GM23248 (cell line): Measurements from ENCODE around the gene NDP. TPM values are rescaled to one million over a fixed set of nuclear protein-coding genes. Genes with fewer than 3 reads are reported as not detected.

Source experiments
- DNase-seq: peaks from one replicate; pipeline ENCODE4 v3.0.0-alpha.2; 2015
- H2AFZ ChIP-seq: fragments of 200-600 bp; sonication (generic); 2 replicates; pipeline ENCODE4 v1.6.1; 2016; ENCODE audit warnings: antibody characterized with exemption
- H3F3A ChIP-seq: fragments of 200-600 bp; sonication (generic); 2 replicates; pipeline ENCODE4 v1.6.1; 2016; ENCODE audit warnings: mild to moderate bottlenecking, antibody characterized with exemption, mixed run types; ENCODE audit not compliant: insufficient read depth
- H3K27ac ChIP-seq: fragments of 200-600 bp; sonication (generic); 2 replicates; pipeline ENCODE4 v1.5.1; 2016; ENCODE audit warnings: mild to moderate bottlenecking
- H3K27me3 ChIP-seq: fragments of 200-600 bp; sonication (generic); replicated peaks from 2 replicates; pipeline ENCODE4 v1.6.1; 2016; ENCODE audit warnings: mild to moderate bottlenecking; ENCODE audit not compliant: insufficient read depth
- H3K36me3 ChIP-seq: fragments of 200-600 bp; sonication (generic); 2 replicates; pipeline ENCODE4 v1.6.1; 2016; ENCODE audit warnings: low read depth, mild to moderate bottlenecking
- H3K4me1 ChIP-seq: fragments of 200-600 bp; sonication (generic); 2 replicates; pipeline ENCODE4 v1.6.1; 2016; ENCODE audit warnings: mild to moderate bottlenecking; ENCODE audit not compliant: insufficient read depth
- H3K4me2 ChIP-seq: fragments of 200-600 bp; sonication (generic); one replicate; pipeline ENCODE4 v1.6.1; 2016; ENCODE audit warnings: mild to moderate bottlenecking; ENCODE audit not compliant: unreplicated experiment
- H3K4me3 ChIP-seq: fragments of 200-600 bp; sonication (generic); 2 replicates; pipeline ENCODE4 v1.5.1; 2016; ENCODE audit warnings: mild to moderate bottlenecking
- H3K79me2 ChIP-seq: fragments of 200-600 bp; sonication (generic); 2 replicates; pipeline ENCODE4 v1.6.1; 2016; ENCODE audit warnings: mild to moderate bottlenecking; ENCODE audit not compliant: insufficient read depth
- H3K9ac ChIP-seq: fragments of 200-600 bp; sonication (generic); 2 replicates; pipeline ENCODE4 v1.6.1; 2016; ENCODE audit warnings: mild to moderate bottlenecking
- H3K9me2 ChIP-seq: fragments of 200-600 bp; sonication (generic); 2 replicates; pipeline ENCODE4 v1.6.1; 2016; ENCODE audit warnings: mixed run types, mild to moderate bottlenecking, moderate library complexity; ENCODE audit not compliant: insufficient read depth
- H3K9me3 ChIP-seq: fragments of 200-600 bp; sonication (generic); one replicate; pipeline ENCODE4 v1.6.1; 2017; ENCODE audit warnings: low read depth
- H4K20me1 ChIP-seq: fragments of 200-600 bp; sonication (generic); 2 replicates; pipeline ENCODE4 v1.6.0; 2016; ENCODE audit not compliant: insufficient read depth
- EZH2 ChIP-seq: fragments of 200-600 bp; sonication (generic); IDR thresholded peaks from 2 replicates; pipeline ENCODE4 v1.6.1; 2018; ENCODE audit warnings: antibody characterized with exemption, mild to moderate bottlenecking; ENCODE audit not compliant: insufficient read depth, poor library complexity, severe bottlenecking
- EZH2phosphoT487 ChIP-seq: fragments of 200-600 bp; sonication (generic); IDR thresholded peaks from 2 replicates; pipeline ENCODE4 v1.6.1; 2018; ENCODE audit warnings: antibody characterized with exemption, moderate library complexity, mild to moderate bottlenecking, low read depth; ENCODE audit not compliant: insufficient read depth
- WGBS, 2 experiments: methylation state at CpG; one replicate each; pipeline ENCODE4 v1.1.6; 2015 to 2017; ENCODE audit warnings: low lambda C conversion rate in 2 of 2, low coverage in 1 of 2; ENCODE audit errors: missing lambda C conversion rate in 2 of 2; 5-methylcytosine and 5-hydroxymethylcytosine counted together
- in situ Hi-C: fragments of 300-500 bp; cut with MboI; formaldehyde crosslinking; loops from 2 replicates; pipeline ENCODE4 v1.15.0; 2020
- polyA plus RNA-seq: library from polyadenylated mRNA; unstranded; fragments of >200 nt; fragmentation: Nextera tagmentation; extraction: Ambion mirVana; gene quantifications from 2 replicates; pipeline ENCODE4 v1.2.1, GENCODE V29; 2016
- total RNA-seq: library from RNA; depleted of rRNA; stranded (reverse); fragments of >200 nt; shearing (Covaris generic); gene quantifications from 2 replicates; pipeline ENCODE4 v1.2.3, GENCODE V29; 2014

NDP gene
- total and polyA plus RNA-seq, 2 experiments from 2014 or later: 0.22 to 0.79 TPM

DNA sequence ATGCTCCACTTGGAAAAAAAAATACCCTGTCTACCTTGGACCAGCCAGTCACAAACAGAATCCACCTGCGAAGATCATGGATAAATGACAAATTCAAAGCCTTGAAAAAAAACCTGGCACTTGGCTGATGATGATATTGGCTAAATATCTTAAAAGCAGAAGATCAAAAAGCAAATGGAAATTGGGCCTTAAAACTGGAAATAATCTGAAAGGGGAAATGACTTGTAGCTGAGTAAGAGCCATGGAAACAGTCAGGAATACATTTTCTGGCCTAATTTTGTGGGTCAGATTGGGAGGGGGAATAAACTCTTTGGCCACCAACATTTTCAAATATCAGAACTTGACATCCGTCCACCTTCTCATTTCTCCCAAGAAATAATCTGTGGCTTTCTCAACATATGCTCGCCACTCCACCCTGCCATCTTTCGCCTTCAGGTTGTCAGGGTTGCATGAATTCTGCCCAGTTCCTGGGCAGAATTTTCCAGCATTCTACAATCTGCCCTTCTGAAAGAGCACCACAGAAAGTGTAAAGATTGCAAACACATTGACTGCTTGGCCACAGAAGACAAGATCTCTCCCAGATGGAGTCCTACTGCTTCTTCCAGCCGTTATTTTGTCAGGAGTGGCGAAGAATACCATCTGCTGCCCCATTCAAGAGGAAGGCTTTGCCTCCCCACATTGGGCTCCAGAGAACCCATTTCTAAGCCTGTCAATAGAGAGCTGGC, 1.7 kb upstream of the NDP start:
- Histone ChIP-seq H3K4me2 (no peak overlapping the region), H3K27me3 (no peaks in the 10 kb centered on the region), H3K79me2 (no peaks in the 10 kb centered on the region), H3F3A (no peaks in the 10 kb centered on the region), H2AFZ (no peak overlapping the region), H3K9me3 (no peaks in the 10 kb centered on the region), H3K4me3 (no peak overlapping the region), H3K27ac (no peak overlapping the region), H4K20me1 (no peaks in the 10 kb centered on the region), H3K9me2 (no peaks in the 10 kb centered on the region), H3K9ac (no peak overlapping the region), H3K4me1 (peaks cover 30% of the 10 kb centered on the region), H3K36me3 (no peaks in the 10 kb centered on the region)
- in situ Hi-C loops: loop anchor here (25.0 kb wide), 1 partner anchor 1087 kb away; no protein-coding TSS in a partner anchor
- TF ChIP-seq EZH2: no peak
- no peak for TF ChIP-seq EZH2phosphoT487
- peak; percentile 18 for DNase-seq
- WGBS, 2 experiments: 81 to 86% methylated on average over 6 of the region's 6 CpGs

DNA sequence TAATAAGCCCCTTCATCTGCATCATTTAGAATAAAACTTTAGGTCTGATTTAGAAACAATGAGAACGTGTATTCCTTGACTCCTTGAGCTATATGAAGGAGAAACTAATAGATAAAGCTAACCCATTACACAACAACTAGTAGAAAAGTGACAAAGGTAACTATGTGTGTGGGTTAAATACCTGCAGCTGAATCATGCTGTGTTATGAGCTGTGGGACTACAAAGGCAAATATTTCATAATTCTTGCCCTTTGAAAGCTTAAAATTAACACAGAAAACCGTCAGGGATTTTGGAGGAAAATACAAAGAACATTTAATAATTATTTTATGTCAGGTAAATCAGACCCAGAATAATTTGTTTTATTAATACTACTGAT, 898 bp upstream of the NDP start:
- peak overlapping the region; percentile 93 for H3K4me2 ChIP-seq
- in situ Hi-C loops: loop anchor here (25.0 kb wide), 1 partner anchor 1088 kb away; no protein-coding TSS in a partner anchor
- no peaks in the 10 kb centered on the region for H3K9me3 ChIP-seq
- H2AFZ ChIP-seq: peak overlapping the region; percentile 81; the same call in 1 of the 2 replicates
- no peak overlapping the region; the same call in 1 of the 2 replicates for H3K9ac ChIP-seq
- no peaks in the 10 kb centered on the region for H3F3A ChIP-seq
- H3K9me2 ChIP-seq: no peaks in the 10 kb centered on the region
- peak overlapping the region; percentile 71; the same call in 1 of the 2 replicates for H3K4me3 ChIP-seq
- TF ChIP-seq EZH2 (no peak), EZH2phosphoT487 (no peak)
- H3K79me2 ChIP-seq: no peaks in the 10 kb centered on the region
- no peaks in the 10 kb centered on the region for H4K20me1 ChIP-seq
- 15 to 42% methylated on average over 2 of the region's 2 CpGs for WGBS, 2 experiments
- H3K27me3 ChIP-seq: no peaks in the 10 kb centered on the region
- no peak overlapping the region for H3K27ac ChIP-seq
- no peaks in the 10 kb centered on the region for H3K36me3 ChIP-seq
- H3K4me1 ChIP-seq: peaks cover 31% of the 10 kb centered on the region
- DNase-seq: no peak

DNA sequence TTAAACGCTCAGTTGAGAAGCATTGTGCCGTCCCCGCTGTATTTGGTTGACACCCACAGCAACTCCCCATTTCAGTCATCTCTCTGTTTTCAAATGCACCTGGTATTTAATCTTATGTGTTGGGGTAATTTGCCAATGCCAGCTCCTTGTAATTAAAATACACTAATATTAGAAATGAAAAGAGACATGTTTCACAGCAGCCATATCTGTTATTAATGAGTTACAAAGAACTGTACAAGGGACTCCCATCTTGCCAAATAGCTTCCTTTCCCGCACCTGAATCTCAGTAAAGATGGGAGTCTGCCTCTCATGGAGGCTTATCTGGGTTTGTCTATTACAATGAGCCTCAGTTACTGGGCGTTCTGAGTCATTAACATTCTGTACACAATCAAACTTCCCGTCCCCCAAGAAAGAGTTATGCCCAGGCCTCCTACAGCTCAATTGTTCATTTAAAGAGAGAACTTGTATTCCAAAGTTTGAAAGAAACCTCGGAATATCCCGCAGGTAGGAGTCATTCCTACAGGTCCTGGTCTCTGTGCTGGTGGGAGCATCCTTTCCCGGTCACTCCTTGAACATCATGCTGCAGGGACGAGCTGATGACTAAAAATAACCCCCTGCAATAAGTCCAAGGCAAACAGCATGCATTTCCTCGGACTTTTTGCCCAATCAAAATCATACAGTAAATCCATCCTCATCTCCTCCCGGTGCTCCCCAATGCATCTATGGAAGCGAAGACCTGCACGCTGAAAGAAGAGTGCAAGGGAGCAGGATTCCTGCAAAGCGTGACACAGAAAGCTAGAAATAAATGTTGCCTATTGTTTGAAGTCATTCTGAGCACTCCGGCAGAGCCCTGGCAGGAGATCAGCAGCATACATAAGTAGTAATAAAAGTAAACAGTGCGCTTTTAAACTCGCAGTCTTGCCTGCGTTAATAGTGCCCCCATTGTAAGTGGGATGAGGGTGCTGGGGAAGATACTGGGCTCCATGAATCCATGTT, 926 bp downstream of the NDP start:
- no peak overlapping the region for H3K27ac ChIP-seq

DNA sequence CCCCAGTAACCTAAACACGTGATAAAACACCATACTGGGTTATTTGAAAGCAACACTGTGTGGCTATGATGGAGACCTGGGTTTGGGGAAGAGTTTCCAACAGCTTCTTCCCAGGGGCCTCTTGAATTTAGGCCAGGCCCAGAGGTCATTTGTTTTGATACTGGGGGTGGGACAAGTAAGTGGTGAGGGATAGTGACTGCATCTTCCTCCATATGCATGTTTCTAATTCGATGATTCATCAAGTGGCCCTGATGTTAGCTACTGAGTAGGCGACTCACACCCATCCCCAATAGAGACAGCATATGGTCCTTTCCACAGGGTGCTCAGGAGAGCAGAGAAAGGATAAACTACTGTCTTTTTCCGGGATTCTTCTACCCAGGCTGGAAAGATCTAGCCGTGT, 2.7 kb downstream of the NDP start:
- Histone ChIP-seq H3K27ac (peak overlapping the region; percentile 33), H3K9me3 (no peaks in the 10 kb centered on the region), H3K4me1 (peaks cover 31% of the 10 kb centered on the region), H3K36me3 (no peaks in the 10 kb centered on the region), H4K20me1 (no peaks in the 10 kb centered on the region), H3K4me3 (no peak overlapping the region), H3K4me2 (peak overlapping the region; percentile 27), H2AFZ (no peak overlapping the region), H3F3A (no peaks in the 10 kb centered on the region), H3K9ac (no peak overlapping the region), H3K79me2 (no peaks in the 10 kb centered on the region), H3K9me2 (no peaks in the 10 kb centered on the region), H3K27me3 (no peaks in the 10 kb centered on the region)
- in situ Hi-C loops: loop anchor here (25.0 kb wide), 1 partner anchor 1092 kb away; no protein-coding TSS in a partner anchor
- 4 to 22% methylated on average over 4 to 5 of the region's 5 CpGs for WGBS, 2 experiments
- DNase-seq: peak; percentile 65
- no peak for TF ChIP-seq EZH2phosphoT487
- no peak for TF ChIP-seq EZH2

More for the DNA sequence above, 926 bp downstream of the NDP start:
- H3K4me3 ChIP-seq: peak overlapping the region; percentile 71
- TF ChIP-seq EZH2phosphoT487 (no peak), EZH2 (no peak)
- no peaks in the 10 kb centered on the region for H3K36me3 ChIP-seq
- DNase-seq: no peak
- H3F3A ChIP-seq: no peaks in the 10 kb centered on the region
- H4K20me1 ChIP-seq: no peaks in the 10 kb centered on the region
- in situ Hi-C loops: loop anchor here (25.0 kb wide), 1 partner anchor 1090 kb away; no protein-coding TSS in a partner anchor
- H3K4me1 ChIP-seq: peaks cover 31% of the 10 kb centered on the region
- H3K9ac ChIP-seq: no peak overlapping the region
- no peaks in the 10 kb centered on the region for H3K27me3 ChIP-seq
- WGBS, 2 experiments: 78 to 81% methylated on average over 19 of the region's 19 CpGs
- H3K79me2 ChIP-seq: no peaks in the 10 kb centered on the region
- no peaks in the 10 kb centered on the region for H3K9me3 ChIP-seq
- H3K4me2 ChIP-seq: no peak overlapping the region
- no peaks in the 10 kb centered on the region for H3K9me2 ChIP-seq
- H2AFZ ChIP-seq: peak overlapping the region; percentile 81
